Transverse colon (tissue), 4 donors: ENCODE results near the gene PCDHB4. TPM values are rescaled to one million over a fixed set of nuclear protein-coding genes. Genes with fewer than 3 reads are reported as not detected.
"Not testable (repeated sequence)": the region's sequence is repeated elsewhere in the genome, so short reads cannot be mapped to it uniquely, and the experiment has no call there.

Experiments used
- DNase-seq: peaks from one replicate; pipeline ENCODE4 v3.0.0-alpha.2; 2019
- H3K27ac ChIP-seq, 4 donors: fragments of 200-600 bp; sonication (generic); 2 replicates each; pipeline ENCODE4 v1.5.1; 2016 to 2018; ENCODE audit warnings: inconsistent platforms in 4 of 4
- H3K27me3 ChIP-seq: fragments of 200-600 bp; sonication (generic); 2 replicates; pipeline ENCODE4 v1.5.1; 2017; ENCODE audit warnings: inconsistent platforms
- H3K36me3 ChIP-seq, 4 donors: fragments of 200-600 bp; sonication (generic); 2 replicates each; pipeline ENCODE4 v1.5.1; 2017 to 2019; ENCODE audit warnings: inconsistent platforms in 4 of 4
- H3K4me1 ChIP-seq, 4 donors: fragments of 200-600 bp; sonication (generic); 2 replicates each; pipeline ENCODE4 v1.5.1; 2017 to 2020; ENCODE audit warnings: inconsistent platforms in 4 of 4
- H3K4me3 ChIP-seq, 4 donors: fragments of 200-600 bp; sonication (generic); 1 replicate in 1 of 4; 2 replicates in 3 of 4; pipeline versions ENCODE4 v1.5.1 to v1.6.1; 2017 to 2019; ENCODE audit warnings: inconsistent platforms in 4 of 4
- H3K9me3 ChIP-seq, 2 donors: fragments of 200-600 bp; sonication (generic); 2 replicates each; pipeline ENCODE4 v1.5.1; 2017 to 2019; ENCODE audit warnings: inconsistent platforms in 2 of 2
- EP300 ChIP-seq: sonication (generic); formaldehyde crosslinking; IDR thresholded peaks from one replicate; pipeline ENCODE4 v1.6.1; 2017; ENCODE audit warnings: antibody characterized with exemption, low read depth
- POLR2A ChIP-seq: fragments of 450-650 bp; IDR thresholded peaks from one replicate; pipeline ENCODE4 v1.6.1; 2016; ENCODE audit warnings: antibody characterized with exemption, mild to moderate bottlenecking, moderate library complexity
- POLR2AphosphoS5 ChIP-seq, 3 donors: sonication (generic); formaldehyde crosslinking; IDR thresholded peaks; one replicate each; pipeline ENCODE4 v1.6.1; 2016; ENCODE audit warnings: antibody characterized with exemption in 3 of 3
- WGBS, 2 donors: methylation state at CpG; one replicate each; pipeline ENCODE4 v1.1.5; 2018; ENCODE audit warnings: low coverage in 1 of 2; 5-methylcytosine and 5-hydroxymethylcytosine counted together
- in situ Hi-C, 4 donors: fragments of 200-750 bp; cut with MboI; loops; one replicate each; pipeline versions ENCODE4 v1.15.0 to v1.15.1; 2017; ENCODE audit warnings: low sequenced_read_pairs in 3 of 4, low pct_ligation_motif_present in 1 of 4, low pct_unique_long_range_greater_than_20kb in 1 of 4
- intact Hi-C: fragments of 100-400 bp; cut with DNase I; formaldehyde crosslinking; loops from one replicate; pipeline ENCODE4 v1.15.1; 2023; ENCODE audit warnings: low total_unique reads
- total RNA-seq, 4 donors: library from RNA; depleted of rRNA; stranded (reverse); fragments of >200 nt; gene quantifications; one replicate each; pipeline ENCODE4 v1.1.0, GENCODE V29; 2016
- TF ChIP-seq, protein P1 (sequence below), 5 experiments: fragments of 200-600 bp in 3 of 5; fragments of 450-650 bp in 2 of 5; sonication (generic) in 3 of 5; IDR thresholded peaks; 1 replicate in 2 of 5; 2 replicates in 3 of 5; pipeline ENCODE4 v1.5.1; 2016 to 2017; ENCODE audit warnings: antibody characterized with exemption in 5 of 5, inconsistent platforms in 3 of 5, mild to moderate bottlenecking in 2 of 5, moderate library complexity in 1 of 5

Gene PCDHB4
- total RNA-seq, 4 donors from 2014 or later, result 0.68 to 2.2 (median 0.77) TPM

GRCh38 chr5:141135718-141136266, 14.2 kb downstream of the PCDHB4 start:
- DNase-seq, result no peak
- Histone ChIP-seq H3K27me3 (no peaks in the 10 kb centered on the region), H3K9me3 (peaks cover 22 to 50% of the 10 kb centered on the region in 2 donors), H3K4me3 (peak overlapping the region in 1 of 4 donors; percentile 18), H3K27ac (no peak overlapping the region), H3K36me3 (no peaks in the 10 kb centered on the region), H3K4me1 (no peaks in the 10 kb centered on the region)
- TF ChIP-seq, protein P1, sequence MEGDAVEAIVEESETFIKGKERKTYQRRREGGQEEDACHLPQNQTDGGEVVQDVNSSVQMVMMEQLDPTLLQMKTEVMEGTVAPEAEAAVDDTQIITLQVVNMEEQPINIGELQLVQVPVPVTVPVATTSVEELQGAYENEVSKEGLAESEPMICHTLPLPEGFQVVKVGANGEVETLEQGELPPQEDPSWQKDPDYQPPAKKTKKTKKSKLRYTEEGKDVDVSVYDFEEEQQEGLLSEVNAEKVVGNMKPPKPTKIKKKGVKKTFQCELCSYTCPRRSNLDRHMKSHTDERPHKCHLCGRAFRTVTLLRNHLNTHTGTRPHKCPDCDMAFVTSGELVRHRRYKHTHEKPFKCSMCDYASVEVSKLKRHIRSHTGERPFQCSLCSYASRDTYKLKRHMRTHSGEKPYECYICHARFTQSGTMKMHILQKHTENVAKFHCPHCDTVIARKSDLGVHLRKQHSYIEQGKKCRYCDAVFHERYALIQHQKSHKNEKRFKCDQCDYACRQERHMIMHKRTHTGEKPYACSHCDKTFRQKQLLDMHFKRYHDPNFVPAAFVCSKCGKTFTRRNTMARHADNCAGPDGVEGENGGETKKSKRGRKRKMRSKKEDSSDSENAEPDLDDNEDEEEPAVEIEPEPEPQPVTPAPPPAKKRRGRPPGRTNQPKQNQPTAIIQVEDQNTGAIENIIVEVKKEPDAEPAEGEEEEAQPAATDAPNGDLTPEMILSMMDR (IDR thresholded peaks at IDR 0.05), result no peak
- TF ChIP-seq POLR2A (no peak), POLR2AphosphoS5 (IDR thresholded peaks at IDR 0.05) (no peak), EP300 (no peak)
- intact Hi-C loops (no loop called here), in situ Hi-C loops (no loop called here)
- WGBS, 2 donors, result 73 to 84% methylated on average over 10 to 19 of the region's 19 CpGs

DNA sequence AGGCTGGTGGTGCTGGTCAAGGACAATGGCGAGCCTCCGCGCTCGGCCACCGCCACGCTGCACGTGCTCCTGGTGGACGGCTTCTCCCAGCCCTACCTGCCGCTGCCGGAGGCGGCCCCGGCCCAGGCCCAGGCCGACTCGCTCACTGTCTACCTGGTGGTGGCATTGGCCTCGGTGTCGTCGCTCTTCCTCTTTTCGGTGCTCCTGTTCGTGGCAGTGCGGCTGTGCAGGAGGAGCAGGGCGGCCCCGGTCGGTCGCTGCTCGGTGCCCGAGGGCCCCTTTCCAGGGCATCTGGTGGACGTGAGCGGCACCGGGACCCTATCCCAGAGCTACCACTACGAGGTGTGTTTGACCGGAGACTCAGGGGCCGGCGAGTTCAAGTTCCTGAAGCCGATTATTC, 15.7 kb downstream of the PCDHB4 start:
- in situ Hi-C loops, H3K36me3 ChIP-seq, H3K4me3 ChIP-seq, DNase-seq, H3K27ac ChIP-seq, intact Hi-C loops, H3K27me3 ChIP-seq, H3K4me1 ChIP-seq: not testable (repeated sequence)
- WGBS, 2 donors, result 72% methylated on average over 32 of the region's 34 CpGs; no CpG with 5 or more reads in 1 of the 2 donors
- H3K9me3 ChIP-seq, result peaks cover 22 to 51% of the 10 kb centered on the region in 2 donors

- H3K27ac ChIP-seq, result no peak within 1 kb of the TSS
- in situ Hi-C loops (no loop called here), intact Hi-C loops (no loop called here)
- H3K4me3 ChIP-seq, result no peak within 1 kb of the TSS
- 39 to 40% methylated on average over 18 of the region's 18 CpGs for WGBS, 2 donors
- peaks cover 12 to 37% of the 10 kb centered on the region in 2 donors for H3K9me3 ChIP-seq
- H3K27me3 ChIP-seq, result no peaks in the 10 kb centered on the region
- TF ChIP-seq EP300 (no peak), POLR2A (no peak), POLR2AphosphoS5 (IDR thresholded peaks at IDR 0.05) (no peak)
- TF ChIP-seq, protein P1 (IDR thresholded peaks at IDR 0.05), result no peak
- no peak for DNase-seq
- H3K36me3 ChIP-seq, result no peaks in the 10 kb centered on the region
- H3K4me1 ChIP-seq, result no peaks in the 10 kb centered on the region
Measured at GRCh38 chr5:141149812-141150211, 28.2 kb downstream of the PCDHB4 start, which contains the start of gene PCDHB6. PCDHB6 (plus strand) TSS chr5:141150057; CDS start chr5:141150258, 201 bp downstream.

GRCh38 chr5:141150224-141150992, 28.8 kb downstream of the PCDHB4 start:
- no peaks in the 10 kb centered on the region for H3K4me1 ChIP-seq
- in situ Hi-C loops, result no loop called here
- 72 to 76% methylated on average over 3 to 33 of the region's 33 CpGs for WGBS, 2 donors
- DNase-seq, result no peak
- no peak overlapping the region for H3K4me3 ChIP-seq
- intact Hi-C loops, result no loop called here
- no peaks in the 10 kb centered on the region for H3K27me3 ChIP-seq
- no peaks in the 10 kb centered on the region for H3K36me3 ChIP-seq
- peaks cover 15 to 34% of the 10 kb centered on the region in 2 donors for H3K9me3 ChIP-seq
- TF ChIP-seq POLR2AphosphoS5 (IDR thresholded peaks at IDR 0.05) (no peak), POLR2A (no peak)
- H3K27ac ChIP-seq, result no peak overlapping the region

DNA sequence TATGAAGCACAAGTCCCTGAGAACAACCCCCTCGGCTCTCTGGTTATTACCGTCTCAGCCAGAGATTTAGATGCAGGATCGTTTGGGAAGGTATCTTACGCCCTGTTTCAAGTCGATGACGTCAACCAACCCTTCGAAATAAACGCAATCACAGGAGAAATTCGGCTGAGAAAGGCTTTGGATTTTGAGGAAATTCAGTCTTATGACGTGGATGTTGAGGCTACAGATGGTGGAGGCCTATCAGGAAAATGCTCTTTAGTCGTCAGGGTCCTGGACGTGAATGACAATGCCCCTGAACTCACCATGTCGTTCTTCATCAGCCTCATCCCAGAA, 29.3 kb downstream of the PCDHB4 start:
- no peaks in the 10 kb centered on the region for H3K27me3 ChIP-seq
- intact Hi-C loops, result no loop called here
- in situ Hi-C loops, result no loop called here
- no peak overlapping the region for H3K4me3 ChIP-seq
- no peaks in the 10 kb centered on the region for H3K36me3 ChIP-seq
- 59% methylated on average over 13 of the region's 13 CpGs; no CpG with 5 or more reads in 1 of the 2 donors for WGBS, 2 donors
- no peak for TF ChIP-seq POLR2A
- TF ChIP-seq POLR2AphosphoS5 (IDR thresholded peaks at IDR 0.05), result no peak
- TF ChIP-seq, protein P1 (IDR thresholded peaks at IDR 0.05), result no peak
- no peak for TF ChIP-seq EP300
- no peak overlapping the region for H3K27ac ChIP-seq
- H3K4me1 ChIP-seq, result no peaks in the 10 kb centered on the region
- DNase-seq, result no peak
- H3K9me3 ChIP-seq, result peaks cover 15 to 34% of the 10 kb centered on the region in 2 donors

DNA sequence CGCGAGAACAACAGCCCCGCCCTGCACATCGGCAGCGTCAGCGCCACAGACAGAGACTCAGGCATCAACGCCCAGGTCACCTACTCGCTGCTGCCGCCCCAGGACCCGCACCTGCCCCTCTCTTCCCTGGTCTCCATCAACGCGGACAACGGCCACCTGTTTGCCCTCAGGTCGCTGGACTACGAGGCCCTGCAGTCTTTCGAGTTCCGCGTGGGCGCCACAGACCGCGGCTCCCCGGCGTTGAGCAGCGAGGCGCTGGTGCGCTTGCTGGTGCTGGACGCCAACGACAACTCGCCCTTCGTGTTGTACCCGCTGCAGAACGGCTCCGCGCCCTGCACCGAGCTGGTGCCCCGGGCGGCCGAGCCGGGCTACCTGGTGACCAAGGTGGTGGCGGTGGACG, 30.0 kb downstream of the PCDHB4 start:
- H3K4me1 ChIP-seq, H3K4me3 ChIP-seq, H3K27ac ChIP-seq, DNase-seq, in situ Hi-C loops, H3K27me3 ChIP-seq, intact Hi-C loops, H3K36me3 ChIP-seq: not testable (repeated sequence)
- H3K9me3 ChIP-seq, result peaks cover 18 to 39% of the 10 kb centered on the region in 2 donors
- 67% methylated on average over 32 of the region's 41 CpGs; no CpG with 5 or more reads in 1 of the 2 donors for WGBS, 2 donors

DNA sequence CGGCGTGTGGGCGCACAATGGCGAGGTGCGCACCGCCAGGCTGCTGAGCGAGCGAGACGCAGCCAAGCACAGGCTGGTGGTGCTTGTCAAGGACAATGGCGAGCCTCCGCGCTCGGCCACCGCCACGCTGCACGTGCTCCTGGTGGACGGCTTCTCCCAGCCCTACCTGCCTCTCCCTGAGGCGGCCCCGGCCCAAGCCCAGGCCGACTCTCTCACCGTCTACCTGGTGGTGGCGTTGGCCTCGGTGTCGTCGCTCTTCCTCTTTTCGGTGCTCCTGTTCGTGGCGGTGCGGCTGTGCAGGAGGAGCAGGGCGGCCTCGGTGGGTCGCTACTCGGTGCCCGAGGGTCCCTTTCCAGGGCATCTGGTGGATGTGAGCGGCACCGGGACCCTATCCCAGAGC, 30.5 kb downstream of the PCDHB4 start:
- H3K9me3 ChIP-seq, result peaks cover 21 to 43% of the 10 kb centered on the region in 2 donors
- H3K4me3 ChIP-seq, H3K4me1 ChIP-seq, in situ Hi-C loops, H3K27me3 ChIP-seq, H3K36me3 ChIP-seq, H3K27ac ChIP-seq, DNase-seq, intact Hi-C loops: not testable (repeated sequence)
- WGBS, 2 donors, result 72% methylated on average over 19 of the region's 36 CpGs; no CpG with 5 or more reads in 1 of the 2 donors
